GM23248 (cell line): ENCODE data around the gene C1QA. TPM values are rescaled to one million over a fixed set of nuclear protein-coding genes. Genes with fewer than 3 reads are reported as not detected.

Source experiments
- DNase-seq: peaks from one replicate; pipeline ENCODE4 v3.0.0-alpha.2; 2015
- H2AFZ ChIP-seq: fragments of 200-600 bp; sonication (generic); 2 replicates; pipeline ENCODE4 v1.6.1; 2016; ENCODE audit warnings: antibody characterized with exemption
- H3F3A ChIP-seq: fragments of 200-600 bp; sonication (generic); 2 replicates; pipeline ENCODE4 v1.6.1; 2016; ENCODE audit warnings: mild to moderate bottlenecking, antibody characterized with exemption, mixed run types; ENCODE audit not compliant: insufficient read depth
- H3K27ac ChIP-seq: fragments of 200-600 bp; sonication (generic); 2 replicates; pipeline ENCODE4 v1.5.1; 2016; ENCODE audit warnings: mild to moderate bottlenecking
- H3K27me3 ChIP-seq: fragments of 200-600 bp; sonication (generic); replicated peaks from 2 replicates; pipeline ENCODE4 v1.6.1; 2016; ENCODE audit warnings: mild to moderate bottlenecking; ENCODE audit not compliant: insufficient read depth
- H3K36me3 ChIP-seq: fragments of 200-600 bp; sonication (generic); 2 replicates; pipeline ENCODE4 v1.6.1; 2016; ENCODE audit warnings: low read depth, mild to moderate bottlenecking
- H3K4me1 ChIP-seq: fragments of 200-600 bp; sonication (generic); 2 replicates; pipeline ENCODE4 v1.6.1; 2016; ENCODE audit warnings: mild to moderate bottlenecking; ENCODE audit not compliant: insufficient read depth
- H3K4me2 ChIP-seq: fragments of 200-600 bp; sonication (generic); one replicate; pipeline ENCODE4 v1.6.1; 2016; ENCODE audit warnings: mild to moderate bottlenecking; ENCODE audit not compliant: unreplicated experiment
- H3K4me3 ChIP-seq: fragments of 200-600 bp; sonication (generic); 2 replicates; pipeline ENCODE4 v1.5.1; 2016; ENCODE audit warnings: mild to moderate bottlenecking
- H3K79me2 ChIP-seq: fragments of 200-600 bp; sonication (generic); 2 replicates; pipeline ENCODE4 v1.6.1; 2016; ENCODE audit warnings: mild to moderate bottlenecking; ENCODE audit not compliant: insufficient read depth
- H3K9ac ChIP-seq: fragments of 200-600 bp; sonication (generic); 2 replicates; pipeline ENCODE4 v1.6.1; 2016; ENCODE audit warnings: mild to moderate bottlenecking
- H3K9me2 ChIP-seq: fragments of 200-600 bp; sonication (generic); 2 replicates; pipeline ENCODE4 v1.6.1; 2016; ENCODE audit warnings: mixed run types, mild to moderate bottlenecking, moderate library complexity; ENCODE audit not compliant: insufficient read depth
- H3K9me3 ChIP-seq: fragments of 200-600 bp; sonication (generic); one replicate; pipeline ENCODE4 v1.6.1; 2017; ENCODE audit warnings: low read depth
- H4K20me1 ChIP-seq: fragments of 200-600 bp; sonication (generic); 2 replicates; pipeline ENCODE4 v1.6.0; 2016; ENCODE audit not compliant: insufficient read depth
- EZH2 ChIP-seq: fragments of 200-600 bp; sonication (generic); IDR thresholded peaks from 2 replicates; pipeline ENCODE4 v1.6.1; 2018; ENCODE audit warnings: antibody characterized with exemption, mild to moderate bottlenecking; ENCODE audit not compliant: insufficient read depth, poor library complexity, severe bottlenecking
- EZH2phosphoT487 ChIP-seq: fragments of 200-600 bp; sonication (generic); IDR thresholded peaks from 2 replicates; pipeline ENCODE4 v1.6.1; 2018; ENCODE audit warnings: antibody characterized with exemption, moderate library complexity, mild to moderate bottlenecking, low read depth; ENCODE audit not compliant: insufficient read depth
- WGBS, 2 experiments: methylation state at CpG; one replicate each; pipeline ENCODE4 v1.1.6; 2015 to 2017; ENCODE audit warnings: low lambda C conversion rate in 2 of 2, low coverage in 1 of 2; ENCODE audit errors: missing lambda C conversion rate in 2 of 2; 5-methylcytosine and 5-hydroxymethylcytosine counted together
- in situ Hi-C: fragments of 300-500 bp; cut with MboI; formaldehyde crosslinking; loops from 2 replicates; pipeline ENCODE4 v1.15.0; 2020
- polyA plus RNA-seq: library from polyadenylated mRNA; unstranded; fragments of >200 nt; fragmentation: Nextera tagmentation; extraction: Ambion mirVana; gene quantifications from 2 replicates; pipeline ENCODE4 v1.2.1, GENCODE V29; 2016
- total RNA-seq: library from RNA; depleted of rRNA; stranded (reverse); fragments of >200 nt; shearing (Covaris generic); gene quantifications from 2 replicates; pipeline ENCODE4 v1.2.3, GENCODE V29; 2014

C1QA gene
- total and polyA plus RNA-seq, 2 experiments from 2014 or later, result not detected

DNA sequence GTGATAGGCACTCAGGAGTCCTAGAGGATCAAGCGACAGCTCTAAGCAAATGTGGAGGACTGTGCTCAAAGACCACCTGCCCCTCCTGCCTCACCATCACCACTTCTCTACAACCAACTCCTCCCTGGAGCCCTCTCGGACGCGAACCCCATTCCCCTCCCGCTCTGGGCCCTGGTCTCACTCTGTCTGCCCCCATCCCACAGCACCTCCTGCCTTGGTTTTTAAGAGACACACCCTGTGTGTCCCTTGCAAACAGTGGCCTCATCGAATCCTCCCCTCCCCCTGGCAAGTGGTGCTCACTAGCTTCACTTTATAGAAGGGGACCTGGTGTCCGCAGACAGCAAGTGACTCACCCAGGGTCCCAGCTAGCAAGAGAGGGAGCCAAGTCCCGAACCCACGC lies 44.4 kb upstream of the C1QA start:
- Histone ChIP-seq H3K27me3 (peaks cover 17% of the 10 kb centered on the region), H3K79me2 (no peaks in the 10 kb centered on the region), H3K9me3 (no peaks in the 10 kb centered on the region), H3K4me3 (no peak overlapping the region), H3F3A (no peaks in the 10 kb centered on the region), H3K4me1 (no peaks in the 10 kb centered on the region), H2AFZ (no peak overlapping the region), H3K36me3 (no peaks in the 10 kb centered on the region), H3K4me2 (no peak overlapping the region), H3K9ac (no peak overlapping the region), H3K9me2 (no peaks in the 10 kb centered on the region), H4K20me1 (no peaks in the 10 kb centered on the region), H3K27ac (no peak overlapping the region)
- no peak for TF ChIP-seq EZH2phosphoT487
- no peak for TF ChIP-seq EZH2
- in situ Hi-C loops, result no loop called here
- 32 to 55% methylated on average over 5 to 9 of the region's 9 CpGs for WGBS, 2 experiments
- no peak for DNase-seq

DNA sequence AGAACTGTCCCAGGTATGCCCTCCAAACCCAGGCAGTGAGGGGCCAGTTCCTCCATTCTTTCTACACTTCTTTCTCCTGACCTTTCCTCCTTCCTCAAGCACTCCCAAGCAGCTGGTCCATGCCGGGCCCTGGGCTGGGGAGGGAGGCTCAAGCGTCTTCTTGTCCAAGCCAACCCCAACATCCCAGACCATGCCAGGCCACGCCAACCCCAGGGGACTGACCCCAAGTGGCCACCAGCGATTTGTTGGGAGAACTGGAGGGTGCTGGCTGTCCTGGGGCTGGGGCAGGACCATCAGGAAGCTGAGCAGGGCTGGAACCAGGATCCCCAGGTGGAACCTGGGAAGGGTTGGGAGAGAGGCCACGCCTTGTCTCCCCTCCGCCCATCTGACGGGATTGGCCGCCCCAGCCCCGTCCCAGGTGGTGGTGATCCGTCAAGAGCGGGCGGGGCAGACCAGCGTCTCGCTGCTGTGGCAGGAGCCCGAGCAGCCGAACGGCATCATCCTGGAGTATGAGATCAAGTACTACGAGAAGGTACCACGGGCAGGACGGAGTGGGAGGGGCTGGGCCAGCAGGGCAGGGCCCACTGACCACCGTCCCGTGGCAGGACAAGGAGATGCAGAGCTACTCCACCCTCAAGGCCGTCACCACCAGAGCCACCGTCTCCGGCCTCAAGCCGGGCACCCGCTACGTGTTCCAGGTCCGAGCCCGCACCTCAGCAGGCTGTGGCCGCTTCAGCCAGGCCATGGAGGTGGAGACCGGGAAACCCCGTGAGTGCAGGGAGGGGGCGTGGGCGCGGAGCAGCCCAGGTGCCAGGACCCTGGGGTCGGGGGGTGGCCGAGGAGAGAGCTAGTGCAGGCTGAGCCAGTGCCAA lies 43.3 kb upstream of the C1QA start:
- TF ChIP-seq EZH2 (no peak), EZH2phosphoT487 (no peak)
- no peak overlapping the region for H3K4me3 ChIP-seq
- no peaks in the 10 kb centered on the region for H3K9me3 ChIP-seq
- in situ Hi-C loops, result no loop called here
- H3K9me2 ChIP-seq, result no peaks in the 10 kb centered on the region
- H2AFZ ChIP-seq, result no peak overlapping the region
- DNase-seq, result no peak
- no peaks in the 10 kb centered on the region for H3K4me1 ChIP-seq
- 27% methylated on average over 34 to 38 of the region's 38 CpGs for WGBS, 2 experiments
- H3K36me3 ChIP-seq, result no peaks in the 10 kb centered on the region
- H3K9ac ChIP-seq, result no peak overlapping the region
- no peaks in the 10 kb centered on the region for H3K79me2 ChIP-seq
- peaks cover 21% of the 10 kb centered on the region for H3K27me3 ChIP-seq
- no peaks in the 10 kb centered on the region for H4K20me1 ChIP-seq
- H3K27ac ChIP-seq, result no peak overlapping the region
- H3F3A ChIP-seq, result no peaks in the 10 kb centered on the region
- H3K4me2 ChIP-seq, result no peak overlapping the region

DNA sequence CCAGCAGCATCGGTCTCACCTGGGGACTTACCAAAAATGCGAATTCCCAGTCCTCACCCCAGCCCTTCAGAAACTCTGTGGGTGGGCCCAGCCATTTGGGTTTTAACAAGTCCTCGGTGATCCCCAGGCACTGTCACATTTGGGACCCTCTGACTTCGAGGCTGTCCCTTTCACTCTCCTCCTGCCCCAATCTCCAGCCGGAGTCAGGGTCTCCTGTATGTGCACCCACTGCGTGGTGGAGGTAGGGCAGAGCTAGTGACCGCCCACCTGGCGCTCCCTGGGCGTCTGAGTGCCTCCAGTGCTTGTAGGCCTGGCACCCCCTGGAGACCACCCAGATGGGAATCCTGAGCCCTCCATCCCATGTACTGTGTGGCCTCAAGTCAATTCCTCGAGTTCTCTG lies 42.0 kb upstream of the C1QA start:
- in situ Hi-C loops, result no loop called here
- WGBS, 2 experiments, result 59 to 61% methylated on average over 10 of the region's 10 CpGs

DNA sequence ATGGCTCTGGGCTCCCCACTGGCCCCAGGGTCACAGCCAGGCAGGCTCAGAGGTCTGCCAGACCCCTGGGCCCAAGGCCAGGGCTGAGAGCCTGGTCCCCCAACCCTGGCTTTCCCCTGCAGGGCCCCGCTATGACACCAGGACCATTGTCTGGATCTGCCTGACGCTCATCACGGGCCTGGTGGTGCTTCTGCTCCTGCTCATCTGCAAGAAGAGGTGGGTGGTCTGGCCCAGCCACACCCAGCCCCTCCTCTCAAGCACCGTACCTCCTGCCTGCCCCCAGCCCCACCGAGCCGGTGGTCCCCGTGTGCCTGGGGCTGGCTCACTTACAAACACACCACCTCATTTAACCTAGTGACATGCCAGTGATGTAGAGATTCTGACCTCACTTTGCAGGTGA lies 41.3 kb upstream of the C1QA start:
- in situ Hi-C loops, result no loop called here
- Histone ChIP-seq H3K79me2 (no peaks in the 10 kb centered on the region), H3K4me2 (no peak overlapping the region), H3K27ac (no peak overlapping the region), H3F3A (no peaks in the 10 kb centered on the region), H3K9me3 (no peaks in the 10 kb centered on the region), H3K27me3 (peaks cover 23% of the 10 kb centered on the region), H4K20me1 (no peaks in the 10 kb centered on the region), H2AFZ (no peak overlapping the region), H3K4me1 (no peaks in the 10 kb centered on the region), H3K36me3 (no peaks in the 10 kb centered on the region), H3K9me2 (no peaks in the 10 kb centered on the region), H3K4me3 (no peak overlapping the region), H3K9ac (no peak overlapping the region)
- TF ChIP-seq EZH2 (no peak), EZH2phosphoT487 (no peak)
- DNase-seq, result no peak
- 48 to 56% methylated on average over 7 of the region's 7 CpGs for WGBS, 2 experiments

More for the DNA sequence above, 42.0 kb upstream of the C1QA start:
- H3K27ac ChIP-seq, result no peak overlapping the region
- no peaks in the 10 kb centered on the region for H3K4me1 ChIP-seq
- H2AFZ ChIP-seq, result no peak overlapping the region
- H3K9ac ChIP-seq, result no peak overlapping the region
- H3F3A ChIP-seq, result no peaks in the 10 kb centered on the region
- no peaks in the 10 kb centered on the region for H3K9me3 ChIP-seq
- H3K79me2 ChIP-seq, result no peaks in the 10 kb centered on the region
- no peaks in the 10 kb centered on the region for H3K9me2 ChIP-seq
- no peak overlapping the region for H3K4me2 ChIP-seq
- H3K27me3 ChIP-seq, result peaks cover 23% of the 10 kb centered on the region
- H3K4me3 ChIP-seq, result no peak overlapping the region
- DNase-seq, result no peak
- no peaks in the 10 kb centered on the region for H3K36me3 ChIP-seq
- H4K20me1 ChIP-seq, result no peaks in the 10 kb centered on the region
- TF ChIP-seq EZH2phosphoT487, result no peak
